ENCODE results near the gene DNAH3.
"Not testable (repeated sequence)": the region's sequence is repeated elsewhere in the genome, so short reads cannot be mapped to it uniquely, and the experiment has no call there.

The DNAH3 gene

GRCh38 chr16:21023509-21024202 lies 127.0 kb downstream of the DNAH3 start:
- Histone ChIP-seq H3K27me3 (ENCODE audit: control insufficient read depth, insufficient read depth, low read length, poor library complexity, severe bottlenecking) (no peaks in the 10 kb centered on the region), H3K9me3 (ENCODE audit: control insufficient read depth, low read length) (no peaks in the 10 kb centered on the region), H3K4me1 (ENCODE audit: control insufficient read depth, insufficient read depth, low read length) (no peaks in the 10 kb centered on the region), H3K4me3 (ENCODE audit: insufficient read depth, low read depth, low read length) (no peak overlapping the region), H3K36me3 (ENCODE audit: control insufficient read depth, insufficient read depth, low read length) (no peaks in the 10 kb centered on the region), H3K27ac (ENCODE audit: insufficient read depth, low read depth, low read length, poor library complexity, severe bottlenecking) (no peak overlapping the region)
- 89 to 91% methylated on average over 9 of the region's 9 CpGs for WGBS, 2 experiments

DNA sequence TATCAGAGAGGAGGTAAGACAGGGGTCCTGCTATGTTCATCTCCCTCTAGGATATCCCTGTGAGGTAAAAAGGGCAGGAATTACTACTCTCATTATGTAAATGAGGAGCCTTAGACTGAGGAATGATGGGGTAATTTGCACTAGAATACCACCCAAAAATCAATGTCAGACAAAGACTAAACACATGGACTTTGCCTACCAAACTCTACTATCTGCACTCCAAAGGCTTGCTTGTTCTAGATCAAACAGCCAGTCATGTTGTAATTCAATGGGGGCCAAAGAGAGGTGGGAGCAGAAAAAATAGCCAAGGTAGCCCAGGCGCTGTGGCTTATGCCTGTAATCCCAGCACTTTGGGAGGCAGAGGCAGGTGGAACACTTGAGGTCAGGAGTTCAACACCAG lies 129.3 kb downstream of the DNAH3 start:
- Histone ChIP-seq H3K4me1 (ENCODE audit: control insufficient read depth, insufficient read depth, low read length) (no peaks in the 10 kb centered on the region), H3K4me3 (ENCODE audit: insufficient read depth, low read depth, low read length) (no peak overlapping the region), H3K9me3 (ENCODE audit: control insufficient read depth, low read length) (no peaks in the 10 kb centered on the region), H3K27me3 (ENCODE audit: control insufficient read depth, insufficient read depth, low read length, poor library complexity, severe bottlenecking) (no peaks in the 10 kb centered on the region), H3K36me3 (ENCODE audit: control insufficient read depth, insufficient read depth, low read length) (no peaks in the 10 kb centered on the region), H3K27ac (ENCODE audit: insufficient read depth, low read depth, low read length, poor library complexity, severe bottlenecking) (no peak overlapping the region)
- 90 to 93% methylated on average over 1 of the region's 1 CpG for WGBS, 2 experiments

DNA sequence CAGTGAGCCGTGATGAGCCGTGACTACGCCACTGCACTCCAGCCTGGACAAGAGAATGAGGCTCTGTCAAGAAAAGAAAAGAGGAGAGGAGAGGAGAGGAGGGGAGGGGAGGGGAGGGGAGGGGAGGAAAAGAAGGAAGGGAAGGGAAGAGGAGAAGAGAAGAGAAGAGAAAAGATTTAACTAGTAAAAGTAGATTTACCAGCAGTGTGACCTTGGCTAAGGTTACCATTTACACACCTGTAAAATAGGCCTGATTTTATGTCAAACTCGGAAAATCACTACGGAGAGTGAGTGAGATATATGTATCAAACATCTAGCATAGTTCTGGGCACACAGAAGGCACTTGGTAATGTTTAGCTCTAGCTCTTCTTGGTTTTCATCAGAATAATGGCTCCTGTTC lies 140.8 kb downstream of the DNAH3 start:
- H3K27ac ChIP-seq (ENCODE audit: insufficient read depth, low read depth, low read length, poor library complexity, severe bottlenecking): no peak overlapping the region
- H3K27me3 ChIP-seq (ENCODE audit: control insufficient read depth, insufficient read depth, low read length, poor library complexity, severe bottlenecking): no peaks in the 10 kb centered on the region
- H3K36me3 ChIP-seq (ENCODE audit: control insufficient read depth, insufficient read depth, low read length): no peaks in the 10 kb centered on the region
- H3K9me3 ChIP-seq (ENCODE audit: control insufficient read depth, low read length): peaks cover 3% of the 10 kb centered on the region
- no peaks in the 10 kb centered on the region for H3K4me1 ChIP-seq (ENCODE audit: control insufficient read depth, insufficient read depth, low read length)
- 85 to 90% methylated on average over 5 of the region's 5 CpGs for WGBS, 2 experiments
- no peak overlapping the region for H3K4me3 ChIP-seq (ENCODE audit: insufficient read depth, low read depth, low read length)

- H3K4me3 ChIP-seq (ENCODE audit: insufficient read depth, low read depth, low read length): no peak overlapping the region
- no peaks in the 10 kb centered on the region for H3K4me1 ChIP-seq (ENCODE audit: control insufficient read depth, insufficient read depth, low read length)
- no peaks in the 10 kb centered on the region for H3K27me3 ChIP-seq (ENCODE audit: control insufficient read depth, insufficient read depth, low read length, poor library complexity, severe bottlenecking)
- no peak overlapping the region for H3K27ac ChIP-seq (ENCODE audit: insufficient read depth, low read depth, low read length, poor library complexity, severe bottlenecking)
- H3K36me3 ChIP-seq (ENCODE audit: control insufficient read depth, insufficient read depth, low read length): no peaks in the 10 kb centered on the region
- H3K9me3 ChIP-seq (ENCODE audit: control insufficient read depth, low read length): no peaks in the 10 kb centered on the region
- 80 to 83% methylated on average over 1 of the region's 1 CpG for WGBS, 2 experiments
Observed at GRCh38 chr16:21005008-21005407, 145.6 kb downstream of the DNAH3 start.

GRCh38 chr16:21001262-21001661 lies 149.4 kb downstream of the DNAH3 start:
- H3K4me1 ChIP-seq (ENCODE audit: control insufficient read depth, insufficient read depth, low read length): no peaks in the 10 kb centered on the region
- no peak overlapping the region for H3K27ac ChIP-seq (ENCODE audit: insufficient read depth, low read depth, low read length, poor library complexity, severe bottlenecking)
- H3K27me3 ChIP-seq (ENCODE audit: control insufficient read depth, insufficient read depth, low read length, poor library complexity, severe bottlenecking): no peaks in the 10 kb centered on the region
- 23 to 31% methylated on average over 3 of the region's 3 CpGs for WGBS, 2 experiments
- no peaks in the 10 kb centered on the region for H3K36me3 ChIP-seq (ENCODE audit: control insufficient read depth, insufficient read depth, low read length)
- H3K9me3 ChIP-seq (ENCODE audit: control insufficient read depth, low read length): no peaks in the 10 kb centered on the region
- H3K4me3 ChIP-seq (ENCODE audit: insufficient read depth, low read depth, low read length): no peak overlapping the region

GRCh38 chr16:20997147-20997546 lies 153.5 kb downstream of the DNAH3 start:
- no peaks in the 10 kb centered on the region for H3K4me1 ChIP-seq (ENCODE audit: control insufficient read depth, insufficient read depth, low read length)
- no peak overlapping the region for H3K4me3 ChIP-seq (ENCODE audit: insufficient read depth, low read depth, low read length)
- no peak overlapping the region for H3K27ac ChIP-seq (ENCODE audit: insufficient read depth, low read depth, low read length, poor library complexity, severe bottlenecking)
- 88 to 90% methylated on average over 5 of the region's 5 CpGs for WGBS, 2 experiments
- H3K36me3 ChIP-seq (ENCODE audit: control insufficient read depth, insufficient read depth, low read length): no peaks in the 10 kb centered on the region
- no peaks in the 10 kb centered on the region for H3K9me3 ChIP-seq (ENCODE audit: control insufficient read depth, low read length)
- no peaks in the 10 kb centered on the region for H3K27me3 ChIP-seq (ENCODE audit: control insufficient read depth, insufficient read depth, low read length, poor library complexity, severe bottlenecking)

GRCh38 chr16:20995711-20996110 lies 154.9 kb downstream of the DNAH3 start:
- Histone ChIP-seq H3K27ac (ENCODE audit: insufficient read depth, low read depth, low read length, poor library complexity, severe bottlenecking) (no peak overlapping the region), H3K27me3 (ENCODE audit: control insufficient read depth, insufficient read depth, low read length, poor library complexity, severe bottlenecking) (no peaks in the 10 kb centered on the region), H3K9me3 (ENCODE audit: control insufficient read depth, low read length) (no peaks in the 10 kb centered on the region), H3K36me3 (ENCODE audit: control insufficient read depth, insufficient read depth, low read length) (no peaks in the 10 kb centered on the region), H3K4me1 (ENCODE audit: control insufficient read depth, insufficient read depth, low read length) (no peaks in the 10 kb centered on the region), H3K4me3 (ENCODE audit: insufficient read depth, low read depth, low read length) (no peak overlapping the region)
- WGBS, 2 experiments: 89 to 95% methylated on average over 4 of the region's 4 CpGs

GRCh38 chr16:20989496-20990070 lies 161.1 kb downstream of the DNAH3 start:
- H3K27ac ChIP-seq (ENCODE audit: insufficient read depth, low read depth, low read length, poor library complexity, severe bottlenecking); H3K4me1 ChIP-seq (ENCODE audit: control insufficient read depth, insufficient read depth, low read length); H3K27me3 ChIP-seq (ENCODE audit: control insufficient read depth, insufficient read depth, low read length, poor library complexity, severe bottlenecking); H3K9me3 ChIP-seq (ENCODE audit: control insufficient read depth, low read length); H3K36me3 ChIP-seq (ENCODE audit: control insufficient read depth, insufficient read depth, low read length); H3K4me3 ChIP-seq (ENCODE audit: insufficient read depth, low read depth, low read length): not testable (repeated sequence)
- WGBS, 2 experiments: 95 to 97% methylated on average over 38 of the region's 38 CpGs

- H3K4me1 ChIP-seq (ENCODE audit: control insufficient read depth, insufficient read depth, low read length): no peaks in the 10 kb centered on the region
- WGBS, 2 experiments: 88 to 97% methylated on average over 5 of the region's 5 CpGs
- no peak overlapping the region for H3K27ac ChIP-seq (ENCODE audit: insufficient read depth, low read depth, low read length, poor library complexity, severe bottlenecking)
- H3K9me3 ChIP-seq (ENCODE audit: control insufficient read depth, low read length): no peaks in the 10 kb centered on the region
- no peak overlapping the region for H3K4me3 ChIP-seq (ENCODE audit: insufficient read depth, low read depth, low read length)
- no peaks in the 10 kb centered on the region for H3K36me3 ChIP-seq (ENCODE audit: control insufficient read depth, insufficient read depth, low read length)
- no peaks in the 10 kb centered on the region for H3K27me3 ChIP-seq (ENCODE audit: control insufficient read depth, insufficient read depth, low read length, poor library complexity, severe bottlenecking)
Observed at GRCh38 chr16:20987049-20987448, 163.6 kb downstream of the DNAH3 start.

- no peak overlapping the region for H3K4me3 ChIP-seq (ENCODE audit: insufficient read depth, low read depth, low read length)
- no peaks in the 10 kb centered on the region for H3K9me3 ChIP-seq (ENCODE audit: control insufficient read depth, low read length)
- H3K36me3 ChIP-seq (ENCODE audit: control insufficient read depth, insufficient read depth, low read length): no peaks in the 10 kb centered on the region
- WGBS, 2 experiments: 85 to 93% methylated on average over 6 of the region's 6 CpGs
- H3K4me1 ChIP-seq (ENCODE audit: control insufficient read depth, insufficient read depth, low read length): no peaks in the 10 kb centered on the region
- H3K27ac ChIP-seq (ENCODE audit: insufficient read depth, low read depth, low read length, poor library complexity, severe bottlenecking): no peak overlapping the region
- no peaks in the 10 kb centered on the region for H3K27me3 ChIP-seq (ENCODE audit: control insufficient read depth, insufficient read depth, low read length, poor library complexity, severe bottlenecking)
Observed at GRCh38 chr16:20984019-20984418, 166.6 kb downstream of the DNAH3 start.
